KBM-7 (cell line): ENCODE results near the gene MORC3.
"Not testable (repeated sequence)": the region's sequence is repeated elsewhere in the genome, so short reads cannot be mapped to it uniquely, and the experiment has no call there.

Source experiments
- DNase-seq: peaks from one replicate; pipeline ENCODE4 v3.0.0-alpha.2; 2015
- in situ Hi-C: fragments of 300-500 bp; cut with MboI; formaldehyde crosslinking; loops from 2 replicates; pipeline ENCODE4 v1.14.3; 2020; ENCODE audit warnings: low sequenced_read_pairs, low pct_unique_long_range_greater_than_20kb, mixed read lengths

The MORC3 gene

GRCh38 chr21:36320421-36321324, 676 bp downstream of the MORC3 start:
- in situ Hi-C loops, result no loop called here

GRCh38 chr21:36321325-36322082, 1.5 kb downstream of the MORC3 start:
- DNase-seq, result peak; percentile 64
- in situ Hi-C loops, result no loop called here

More at GRCh38 chr21:36320421-36321324, 676 bp downstream of the MORC3 start:
- DNase-seq, result peak; percentile 70

- in situ Hi-C loops, result no loop called here
- DNase-seq, result no peak
These were observed 2.1 kb downstream of the MORC3 start for GRCh38 chr21:36322083-36322424.

- in situ Hi-C loops, result no loop called here
- DNase-seq, result peak; percentile 85
These were observed 3.0 kb downstream of the MORC3 start for GRCh38 chr21:36323032-36323431.

- DNase-seq, result no peak
- in situ Hi-C loops, result no loop called here
These were observed 5.5 kb downstream of the MORC3 start for GRCh38 chr21:36325373-36326010.

- in situ Hi-C loops, result no loop called here
- peak; percentile 69 for DNase-seq
These were observed 10.9 kb downstream of the MORC3 start for GRCh38 chr21:36330904-36331303.

- no peak for DNase-seq
- in situ Hi-C loops, result no loop called here
These were observed 17.1 kb downstream of the MORC3 start for GRCh38 chr21:36337099-36337509.

- no peak for DNase-seq
- in situ Hi-C loops, result no loop called here
These were observed 19.0 kb downstream of the MORC3 start for GRCh38 chr21:36338975-36339374.

- in situ Hi-C loops, DNase-seq: not testable (repeated sequence)
These were observed 22.6 kb downstream of the MORC3 start for GRCh38 chr21:36342581-36342980.

GRCh38 chr21:36344931-36345330, 24.9 kb downstream of the MORC3 start:
- no peak for DNase-seq
- in situ Hi-C loops, result no loop called here

- in situ Hi-C loops, result no loop called here
- no peak for DNase-seq
These were observed 27.4 kb downstream of the MORC3 start for GRCh38 chr21:36347278-36347961.

- in situ Hi-C loops, result no loop called here
- no peak for DNase-seq
These were observed 27.9 kb downstream of the MORC3 start for GRCh38 chr21:36347962-36348328.

- in situ Hi-C loops, result no loop called here
- DNase-seq, result no peak
These were observed 29.3 kb downstream of the MORC3 start for GRCh38 chr21:36349315-36349714.

GRCh38 chr21:36350282-36350910, 30.4 kb downstream of the MORC3 start:
- no peak for DNase-seq
- in situ Hi-C loops, result no loop called here

GRCh38 chr21:36354918-36355680, 35.1 kb downstream of the MORC3 start:
- in situ Hi-C loops, result no loop called here
- no peak for DNase-seq

- in situ Hi-C loops, result no loop called here
- no peak for DNase-seq
These were observed 35.9 kb downstream of the MORC3 start for GRCh38 chr21:36355868-36356267.

GRCh38 chr21:36359185-36359584, 39.2 kb downstream of the MORC3 start:
- DNase-seq, result no peak
- in situ Hi-C loops, result no loop called here

GRCh38 chr21:36369064-36369685, 49.2 kb downstream of the MORC3 start:
- in situ Hi-C loops, result no loop called here
- DNase-seq, result no peak
